CD4-positive, alpha-beta T cell treated with Interleukin-12 subunit alpha and Interleukin-12 subunit beta, for 1 hour (primary cell): ENCODE data around the gene TENM3.

Source experiments
- DNase-seq: peaks from one replicate; pipeline ENCODE4 v3.0.0-alpha.2; 2020

TENM3 gene

GRCh38 chr4:182578402-182578801, 335.2 kb downstream of the TENM3 start:
- DNase-seq: no peak

DNA sequence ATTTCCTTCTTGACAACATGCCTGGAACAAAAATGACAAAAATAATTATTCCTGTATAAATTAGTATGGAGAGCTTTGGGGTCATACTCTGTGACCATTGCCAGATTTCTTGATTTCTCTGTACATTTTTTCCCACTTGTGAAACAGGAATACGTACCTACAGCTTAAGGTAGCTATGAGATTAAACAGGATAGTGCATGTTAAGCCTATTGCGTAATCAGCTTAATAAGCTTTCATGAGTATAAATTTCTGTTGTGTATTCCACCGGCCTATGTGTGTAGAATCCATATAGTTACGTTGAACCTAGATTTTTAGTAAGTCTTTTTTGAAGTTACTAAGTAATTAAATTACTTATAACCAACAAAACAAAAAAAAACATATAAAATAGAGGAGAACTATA, 339.0 kb downstream of the TENM3 start:
- DNase-seq: no peak

DNA sequence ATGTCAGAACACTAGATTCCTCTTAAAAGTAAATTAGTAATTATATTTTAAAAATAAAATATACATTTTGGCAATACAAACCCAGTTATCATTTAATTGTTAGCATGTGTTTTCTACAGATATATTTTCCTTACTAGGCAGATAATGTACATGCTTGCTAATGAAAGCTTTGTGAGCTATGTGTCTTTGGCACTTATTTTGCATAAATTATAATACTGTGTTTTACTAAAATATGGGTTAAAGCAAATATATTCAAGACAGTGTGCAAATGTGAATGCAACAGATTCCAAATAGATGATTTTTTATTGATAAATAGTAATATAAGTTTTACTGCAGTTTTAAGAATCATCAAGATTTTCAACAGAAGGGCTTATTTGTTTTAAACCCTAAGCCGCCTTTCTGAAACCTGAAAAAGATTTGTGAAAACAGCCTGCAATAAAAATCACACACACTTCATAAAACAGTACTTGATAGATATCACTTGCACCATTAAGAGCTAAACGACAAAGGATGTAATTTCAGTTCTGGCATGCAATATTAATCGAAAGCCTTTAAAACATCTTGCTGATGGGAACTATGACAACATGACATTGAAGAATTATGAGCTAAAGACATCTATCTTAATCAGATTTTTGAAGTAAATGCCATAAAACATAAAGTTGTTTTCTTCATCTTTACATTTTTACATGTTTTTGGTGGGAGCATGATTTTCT, 340.7 kb downstream of the TENM3 start:
- DNase-seq: no peak

DNA sequence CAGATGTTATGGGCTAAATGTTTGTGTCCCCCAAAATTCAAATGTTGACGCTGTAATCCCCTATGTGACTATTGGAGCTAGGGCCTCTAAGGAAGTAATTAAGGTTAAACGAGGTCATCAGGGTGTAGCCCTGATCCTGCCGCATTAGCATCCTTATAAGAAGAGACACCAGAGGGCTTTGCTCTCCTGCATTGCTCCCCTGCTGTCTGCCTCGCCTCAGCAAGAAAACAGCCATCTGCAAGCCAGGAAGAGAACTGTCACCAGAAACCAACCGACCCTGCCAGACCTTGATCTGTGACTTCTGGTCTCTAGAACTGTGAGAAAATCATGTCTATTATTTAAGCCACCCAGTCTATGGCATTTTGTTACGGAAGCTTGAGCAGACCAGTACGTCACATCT, 342.1 kb downstream of the TENM3 start:
- DNase-seq: no peak

GRCh38 chr4:182589100-182589499, 345.9 kb downstream of the TENM3 start:
- no peak for DNase-seq

DNA sequence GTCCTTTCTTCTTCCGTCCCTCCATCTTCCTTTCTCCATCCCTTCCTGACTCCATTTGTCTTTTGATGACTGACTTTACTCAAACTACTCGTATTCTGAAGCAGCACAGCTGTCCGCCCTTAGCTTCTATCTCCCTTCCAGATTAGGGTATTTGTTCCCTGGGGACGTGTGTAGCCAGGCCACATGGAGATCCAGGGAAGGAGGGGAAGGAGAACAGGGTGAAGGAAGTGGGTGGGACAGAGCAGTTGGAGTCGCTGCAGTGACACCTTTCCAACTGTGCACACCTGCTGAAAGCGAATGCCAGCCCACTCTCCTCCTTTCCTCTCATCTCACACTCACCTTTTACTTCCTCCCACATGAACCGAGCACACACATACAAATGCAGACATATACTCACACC, 350.2 kb downstream of the TENM3 start:
- no peak for DNase-seq

DNA sequence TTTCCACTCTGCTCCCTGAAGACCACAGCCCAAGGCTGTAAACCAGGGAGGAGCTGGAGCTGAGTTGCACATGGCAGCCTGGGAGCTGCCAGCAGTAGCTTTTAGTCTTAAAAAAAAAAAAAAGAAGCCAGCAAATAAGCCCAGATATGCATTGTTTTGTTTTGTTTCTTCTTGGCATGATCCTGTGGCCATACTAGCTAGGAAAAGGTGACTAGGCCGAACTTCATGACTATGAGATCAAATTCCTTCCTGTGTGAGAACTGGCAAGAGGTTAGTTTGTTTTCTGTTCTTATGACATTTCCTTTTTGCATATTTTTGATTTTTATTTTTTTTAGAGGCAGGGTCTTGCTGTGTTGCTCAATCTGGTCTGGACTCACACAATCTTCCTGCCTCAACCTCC, 350.7 kb downstream of the TENM3 start:
- DNase-seq: no peak

DNA sequence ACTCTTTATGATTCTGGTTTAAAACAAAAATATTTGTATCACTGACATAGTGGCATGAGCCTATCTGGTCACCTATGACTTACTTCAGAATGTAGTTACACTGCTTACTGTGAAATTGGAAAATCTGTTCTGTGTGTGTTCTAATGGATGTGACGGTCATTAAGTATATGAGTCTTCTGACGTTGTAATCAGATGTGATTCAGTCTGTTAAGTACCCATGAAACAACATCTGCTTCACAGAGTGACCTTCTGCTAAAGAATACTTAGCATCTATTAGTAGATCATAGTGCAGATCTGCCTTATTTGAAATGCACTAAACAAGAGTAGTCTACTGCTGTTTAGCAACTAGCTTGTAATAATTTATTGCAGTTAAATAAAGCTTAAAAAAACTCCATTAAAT, 356.9 kb downstream of the TENM3 start:
- DNase-seq: no peak

DNA sequence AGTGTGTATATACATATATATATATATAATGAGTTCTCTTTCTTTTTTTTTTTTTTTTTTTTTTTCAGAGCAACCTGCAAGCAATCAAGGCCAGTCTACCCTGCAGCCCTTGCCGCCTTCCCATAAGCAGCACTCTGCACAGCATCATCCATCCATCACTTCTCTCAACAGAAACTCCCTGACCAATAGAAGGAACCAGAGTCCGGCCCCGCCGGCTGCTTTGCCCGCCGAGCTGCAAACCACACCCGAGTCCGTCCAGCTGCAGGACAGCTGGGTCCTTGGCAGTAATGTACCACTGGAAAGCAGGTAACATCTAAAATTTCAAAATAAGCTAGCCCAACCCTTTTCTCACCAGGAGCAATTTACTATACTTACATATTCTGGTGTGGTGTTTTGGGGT, 357.7 kb downstream of the TENM3 start:
- DNase-seq: no peak

DNA sequence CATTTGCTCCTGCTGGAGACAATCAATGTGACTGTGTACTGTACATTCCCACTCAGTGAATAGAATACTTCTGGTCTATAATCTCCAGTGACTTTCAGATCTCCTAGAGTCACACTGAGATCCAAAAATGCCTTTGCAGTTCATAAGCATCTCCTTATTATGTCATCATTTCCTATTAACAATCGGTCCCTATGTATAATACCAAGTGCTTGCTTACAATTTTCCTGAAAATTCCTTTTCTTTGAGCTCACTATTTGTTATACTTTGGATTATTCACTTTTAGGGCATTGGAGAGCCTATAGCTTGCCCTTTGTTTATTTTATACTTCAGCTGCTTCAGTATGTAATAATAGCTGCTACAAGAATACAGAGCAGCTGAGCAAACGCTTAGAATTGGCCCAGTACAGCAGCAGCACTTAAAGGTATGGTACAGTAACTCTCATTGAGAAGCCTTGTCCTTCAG, 361.0 kb downstream of the TENM3 start:
- no peak for DNase-seq

- no peak for DNase-seq
Observed at GRCh38 chr4:182604953-182605352, 361.8 kb downstream of the TENM3 start.

- DNase-seq: no peak
Observed at GRCh38 chr4:182608525-182608924, 365.3 kb downstream of the TENM3 start.

DNA sequence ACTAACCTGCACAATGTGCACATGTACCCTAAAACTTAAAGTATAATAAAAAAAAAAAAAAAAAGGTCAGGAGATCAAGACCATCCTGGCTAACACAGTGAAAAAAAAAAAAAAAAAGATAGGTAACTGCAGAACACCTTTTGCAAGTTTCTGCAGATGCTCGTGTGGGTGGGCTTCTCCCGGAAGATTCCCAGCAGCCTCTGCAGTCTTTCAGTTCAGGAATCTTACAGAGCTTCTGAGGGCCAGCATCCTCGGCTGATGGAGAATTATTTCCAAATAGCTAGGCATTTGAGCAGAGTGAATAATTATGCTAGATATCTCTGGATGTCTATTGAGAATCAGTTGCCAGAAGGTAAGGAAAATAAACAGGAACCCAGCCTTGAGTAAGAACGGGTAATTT, 373.3 kb downstream of the TENM3 start:
- no peak for DNase-seq

DNA sequence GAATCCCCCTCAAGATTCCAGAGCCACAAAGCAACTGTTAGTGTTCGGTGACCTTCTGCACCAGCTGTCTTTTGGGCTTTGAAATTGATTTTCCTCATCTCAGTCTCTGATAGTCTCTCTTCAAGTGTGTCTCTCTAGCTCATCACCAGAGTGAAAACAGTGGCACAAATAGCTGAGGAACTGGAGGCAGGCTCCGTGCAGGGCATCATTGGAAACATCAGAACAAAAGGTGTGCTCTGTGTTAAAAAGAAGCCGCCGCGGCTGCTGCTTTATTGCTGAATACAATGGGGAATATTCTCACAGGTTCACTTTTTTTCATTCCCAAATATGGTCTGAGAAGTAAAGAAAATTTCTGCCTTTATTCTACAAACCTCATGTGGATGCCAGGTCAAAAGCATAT, 376.5 kb downstream of the TENM3 start:
- no peak for DNase-seq

DNA sequence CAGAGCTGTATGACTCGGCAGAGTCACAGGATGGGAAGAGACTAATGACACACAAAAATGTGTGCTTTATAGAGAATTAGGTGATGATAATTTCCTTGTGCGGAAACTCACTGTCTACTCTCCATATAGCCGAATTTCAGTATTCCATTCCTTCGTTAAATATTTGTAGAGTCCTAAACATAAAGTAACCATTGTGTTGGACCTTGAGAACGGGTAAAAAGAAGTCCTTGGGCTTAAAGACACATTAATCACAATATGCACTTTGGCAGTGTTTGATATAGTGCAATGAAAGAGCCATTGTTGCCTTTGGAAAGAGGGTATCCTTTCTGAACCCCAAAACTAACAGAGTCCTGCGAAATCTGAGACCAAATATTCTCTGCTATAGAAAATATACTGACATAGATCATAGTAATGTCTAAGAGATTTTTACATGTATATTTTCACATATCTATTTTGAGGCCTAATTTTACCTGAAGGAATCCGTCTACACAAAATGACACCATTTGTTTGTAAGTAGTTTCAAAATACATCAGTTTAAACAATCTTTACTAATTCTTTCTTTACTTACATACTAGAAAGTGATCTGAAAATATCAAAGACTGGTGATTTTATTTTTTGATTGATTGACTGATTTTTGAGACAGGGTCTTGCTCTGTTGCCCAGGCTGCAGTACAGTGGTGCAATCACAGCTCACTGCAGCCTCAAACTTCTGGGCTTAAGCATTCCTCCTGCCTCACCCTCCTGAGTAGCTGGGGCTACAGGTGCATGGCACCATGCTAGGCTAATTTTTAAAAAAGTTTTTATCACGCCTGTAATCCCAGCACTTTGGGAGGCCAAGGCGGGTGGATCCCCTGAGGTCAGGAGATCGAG, 377.1 kb downstream of the TENM3 start:
- no peak for DNase-seq

DNA sequence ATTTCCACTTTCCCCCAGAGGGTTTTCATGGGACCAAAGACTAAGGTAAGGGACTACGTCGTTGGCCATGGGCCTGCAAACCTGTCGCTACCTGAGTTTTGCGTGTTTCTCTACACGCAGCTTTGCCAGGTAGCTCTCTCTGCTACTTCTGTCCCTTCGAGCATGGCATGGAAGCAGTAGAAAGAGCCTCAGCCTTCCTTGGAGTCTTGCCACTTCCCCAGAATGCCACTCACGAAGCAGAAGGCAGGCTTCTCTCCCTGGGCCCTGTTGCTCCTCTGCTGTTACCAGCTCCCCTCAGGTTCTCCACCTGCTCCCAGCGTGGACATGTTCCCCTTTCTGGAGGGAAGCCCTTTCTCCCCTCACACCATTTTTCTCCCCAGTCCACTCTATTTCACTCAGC, 381.1 kb downstream of the TENM3 start:
- DNase-seq: no peak

DNA sequence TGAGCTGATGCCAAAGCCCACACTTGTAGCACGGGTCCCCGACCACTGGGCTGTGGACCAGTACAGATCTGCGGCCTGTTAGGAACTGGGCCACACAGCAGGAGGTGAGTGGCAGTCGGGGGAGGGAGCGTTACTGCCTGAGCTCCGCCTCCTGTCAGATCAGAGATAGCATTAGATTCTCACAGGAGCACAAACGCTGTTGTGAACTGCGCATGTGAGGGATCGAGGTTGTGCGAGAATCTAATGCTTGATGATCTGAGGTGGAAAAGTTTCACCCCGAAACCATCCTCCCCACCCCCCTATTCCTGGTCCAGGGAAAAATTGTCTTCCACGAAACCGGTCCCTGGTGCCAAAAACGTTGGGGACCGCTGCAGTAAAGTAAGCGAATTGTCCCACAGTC, 382.0 kb downstream of the TENM3 start:
- no peak for DNase-seq

DNA sequence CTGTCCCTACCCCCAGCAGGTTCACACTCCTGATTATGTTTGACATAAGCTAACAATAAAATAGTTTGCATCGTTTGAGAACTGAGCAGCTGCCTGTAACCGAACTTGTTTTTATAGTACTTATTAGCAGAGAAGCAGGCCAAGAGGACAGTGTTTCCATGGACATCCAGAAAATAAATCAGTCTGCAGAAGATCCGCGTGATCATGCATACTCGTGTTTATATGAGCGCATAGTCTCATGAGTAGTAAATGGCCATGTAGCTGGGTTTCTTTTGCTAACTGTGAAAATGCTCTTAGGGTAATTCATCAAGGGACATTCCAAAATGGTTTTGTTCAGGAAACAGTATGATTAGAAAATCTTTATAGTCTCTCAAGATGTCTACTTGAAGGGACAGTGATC, 384.8 kb downstream of the TENM3 start:
- DNase-seq: no peak

DNA sequence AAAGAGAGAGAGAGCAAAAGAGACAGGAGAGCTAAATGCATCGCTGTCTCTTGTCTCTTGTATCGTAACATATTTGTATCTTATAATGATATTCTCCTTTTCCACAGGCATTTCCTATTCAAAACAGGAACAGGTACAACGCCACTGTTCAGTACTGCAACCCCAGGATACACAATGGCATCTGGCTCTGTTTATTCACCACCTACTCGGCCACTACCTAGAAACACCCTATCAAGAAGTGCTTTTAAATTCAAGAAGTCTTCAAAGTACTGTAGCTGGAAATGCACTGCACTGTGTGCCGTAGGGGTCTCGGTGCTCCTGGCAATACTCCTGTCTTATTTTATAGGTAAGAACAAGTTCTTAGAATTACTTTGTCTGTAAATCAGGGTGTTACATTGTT, 385.3 kb downstream of the TENM3 start:
- no peak for DNase-seq

GRCh38 chr4:182629096-182629495, 385.9 kb downstream of the TENM3 start:
- DNase-seq: no peak

- DNase-seq: no peak
Observed at GRCh38 chr4:182640491-182640890, 397.3 kb downstream of the TENM3 start.

DNA sequence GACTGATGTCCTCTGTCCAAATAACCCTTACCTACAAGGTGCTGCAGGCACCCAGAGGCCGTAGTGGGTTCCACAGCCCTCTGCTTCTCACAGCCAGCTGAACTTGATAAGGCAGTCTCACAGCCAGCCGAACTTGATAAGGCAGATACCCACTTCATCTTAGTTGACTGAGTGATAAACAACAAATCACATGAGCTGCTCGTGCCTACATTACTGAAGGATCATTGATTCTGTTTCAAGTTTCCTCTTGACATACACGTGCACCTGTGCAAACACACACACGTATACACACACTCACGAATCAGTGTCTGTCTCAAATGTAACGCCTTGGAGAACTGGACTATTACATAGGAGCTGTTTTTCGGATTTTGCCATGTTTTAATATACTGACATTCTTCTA, 397.7 kb downstream of the TENM3 start:
- no peak for DNase-seq

DNA sequence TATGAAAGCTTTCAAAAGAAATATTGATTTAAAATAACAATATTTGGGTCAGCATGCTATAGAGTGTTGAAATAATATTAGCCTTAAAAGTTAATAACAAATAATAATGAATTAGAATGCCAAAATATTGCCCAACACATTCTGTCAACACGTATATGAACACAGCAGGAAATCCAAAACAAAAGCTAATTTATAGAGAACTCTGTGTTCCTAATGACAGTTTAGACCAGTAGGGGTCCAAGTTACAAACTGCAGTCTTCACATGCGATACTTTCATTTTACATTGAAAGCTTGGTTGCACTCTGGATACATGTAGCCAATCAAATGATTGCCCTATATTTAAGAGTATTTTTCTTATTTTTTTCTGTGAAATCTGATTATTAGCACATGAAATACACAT, 399.6 kb downstream of the TENM3 start:
- DNase-seq: no peak
